SK-N-SH (cell line): ENCODE measurements around the gene ANTKMT. TPM values are rescaled to one million over a fixed set of nuclear protein-coding genes. Genes with fewer than 3 reads are reported as not detected.

Experiments
- CTCF ChIA-PET: fragments of 300-600, 350-600 bp; formaldehyde crosslinking; extraction: SDS; loops from one replicate; lab custom pipeline; 2021; lab: Yijun Ruan, JAX
- POLR2A ChIA-PET: fragments of 350-600 bp; sonication (Branson Sonifier 250); formaldehyde crosslinking; extraction: SDS; loops from one replicate; lab custom pipeline; 2020; ENCODE audit warnings: antibody characterized with exemption, inconsistent platforms; lab: Yijun Ruan, JAX
- DNase-seq: peaks from one replicate; pipeline ENCODE4 v3.0.0; 2012
- H2AFZ ChIP-seq: fragments of 200-600 bp; sonication (generic); 2 replicates; pipeline ENCODE4 v1.8.1; 2016; ENCODE audit warnings: antibody characterized with exemption, mild to moderate bottlenecking, low read depth
- H3F3A ChIP-seq: fragments of 200-600 bp; sonication (generic); replicated peaks from 2 replicates; pipeline ENCODE3; 2016; ENCODE audit warnings: antibody characterized with exemption, mild to moderate bottlenecking; ENCODE audit not compliant: insufficient read depth
- H3K27ac ChIP-seq, 2 experiments: fragments of 200-500 bp in 1 of 2; fragments of 200-600 bp in 1 of 2; sonication (Bioruptor generic) in 1 of 2; sonication (generic), shearing (Covaris generic) in 1 of 2; 2 replicates each; pipeline versions ENCODE4 v1.5.1 to v1.6.1; 2014 to 2016; ENCODE audit warnings: low read depth in 2 of 2, inconsistent platforms in 1 of 2, low read length in 1 of 2, mild to moderate bottlenecking in 1 of 2, mixed read lengths in 1 of 2
- H3K27me3 ChIP-seq: fragments of 200-600 bp; sonication (generic), shearing (Covaris generic); 2 replicates; pipeline ENCODE4 v1.6.1; 2016; ENCODE audit warnings: mixed run types; ENCODE audit not compliant: insufficient read depth
- H3K36me3 ChIP-seq, 2 experiments: fragments of 200-500 bp in 1 of 2; fragments of 200-600 bp in 1 of 2; sonication (Bioruptor generic) in 1 of 2; sonication (generic) in 1 of 2; replicated peaks in 1 of 2; 2 replicates each; pipeline versions ENCODE3 to v1.5.1; 2014 to 2016; ENCODE audit warnings: low read length in 1 of 2, mild to moderate bottlenecking in 1 of 2; ENCODE audit not compliant: insufficient read depth in 2 of 2, control insufficient read depth in 1 of 2
- H3K4me1 ChIP-seq, 2 experiments: fragments of 200-500 bp in 1 of 2; fragments of 200-600 bp in 1 of 2; sonication (Bioruptor generic) in 1 of 2; sonication (generic), shearing (Covaris generic) in 1 of 2; 2 replicates each; pipeline versions ENCODE4 v1.5.1 to v1.6.1; 2014 to 2016; ENCODE audit warnings: low read depth in 1 of 2, low read length in 1 of 2, mixed run types in 1 of 2; ENCODE audit not compliant: insufficient read depth in 2 of 2, control insufficient read depth in 1 of 2
- H3K4me2 ChIP-seq: fragments of 200-600 bp; sonication (generic), shearing (Covaris generic); 2 replicates; pipeline ENCODE4 v1.6.1; 2017; ENCODE audit warnings: mixed run types
- H3K4me3 ChIP-seq, 2 experiments: fragments of 200-500 bp in 1 of 2; fragments of 200-600 bp in 1 of 2; sonication (Bioruptor generic) in 1 of 2; sonication (generic), shearing (Covaris generic) in 1 of 2; 2 replicates each; pipeline versions ENCODE4 v1.5.1 to v1.8.1; 2014 to 2016; ENCODE audit warnings: low read depth in 2 of 2, inconsistent platforms in 1 of 2, low read length in 1 of 2, mild to moderate bottlenecking in 1 of 2, mixed read lengths in 1 of 2, moderate library complexity in 1 of 2
- H3K79me2 ChIP-seq: fragments of 200-600 bp; sonication (generic); 2 replicates; pipeline ENCODE4 v1.8.1; 2017; ENCODE audit warnings: mild to moderate bottlenecking; ENCODE audit not compliant: insufficient read depth
- H3K9ac ChIP-seq: fragments of 200-600 bp; sonication (generic); 2 replicates; pipeline ENCODE4 v1.6.1; 2017; ENCODE audit warnings: mixed run types
- H3K9me2 ChIP-seq: fragments of 200-600 bp; sonication (generic); 2 replicates; pipeline ENCODE4 v1.6.1; 2017; ENCODE audit warnings: mixed run types
- H3K9me3 ChIP-seq: fragments of 200-600 bp; sonication (generic); 2 replicates; pipeline ENCODE4 v1.6.1; 2017; ENCODE audit warnings: mixed run types, mild to moderate bottlenecking, moderate library complexity
- H4K20me1 ChIP-seq: fragments of 200-600 bp; sonication (generic); 2 replicates; pipeline ENCODE4 v1.6.1; 2017; ENCODE audit warnings: mild to moderate bottlenecking, mixed run types; ENCODE audit not compliant: insufficient read depth
- CHD2 ChIP-seq: fragments of 150-350 bp; IDR thresholded peaks from 2 replicates; pipeline ENCODE4 v1.6.1; 2018; ENCODE audit warnings: low read length; ENCODE audit not compliant: partially characterized antibody
- FOSL2 ChIP-seq: IDR thresholded peaks from 2 replicates; pipeline ENCODE4 v1.4.0; 2012; ENCODE audit warnings: low read depth, mild to moderate bottlenecking, moderate library complexity, borderline replicate concordance
- GABPA ChIP-seq: IDR thresholded peaks from 2 replicates; pipeline ENCODE4 v1.4.0; 2012; ENCODE audit warnings: low read depth, mild to moderate bottlenecking
- GATA2 ChIP-seq: sonication (generic); formaldehyde crosslinking; IDR thresholded peaks from 2 replicates; pipeline ENCODE4 v1.5.0; 2020; ENCODE audit warnings: mild to moderate bottlenecking, missing genetic modification reagents
- MXI1 ChIP-seq: IDR thresholded peaks from 2 replicates; pipeline ENCODE4 v1.6.1; 2012; ENCODE audit warnings: mild to moderate bottlenecking, low read depth, low read length, improper control_type of control experiment
- NFIC ChIP-seq: IDR thresholded peaks from 2 replicates; pipeline ENCODE4 v1.4.0; 2012; ENCODE audit warnings: borderline replicate concordance
- POLR2AphosphoS5 ChIP-seq: IDR thresholded peaks from 2 replicates; pipeline ENCODE4 v1.6.1; 2012; ENCODE audit warnings: low read depth, low read length
- SMC3 ChIP-seq: IDR thresholded peaks from 2 replicates; pipeline ENCODE4 v1.6.1; 2012; ENCODE audit warnings: low read depth, low read length, improper control_type of control experiment
- TEAD4 ChIP-seq: IDR thresholded peaks from 2 replicates; pipeline ENCODE4 v1.4.0; 2012; ENCODE audit warnings: mild to moderate bottlenecking, borderline replicate concordance; ENCODE audit not compliant: insufficient read depth
- ZBTB33 ChIP-seq: IDR thresholded peaks from 2 replicates; pipeline ENCODE4 v1.4.0; 2012; ENCODE audit warnings: low read depth, borderline replicate concordance
- WGBS: methylation state at CpG from one replicate; pipeline ENCODE4 v1.1.6; 2017; ENCODE audit warnings: low lambda C conversion rate; 5-methylcytosine and 5-hydroxymethylcytosine counted together
- polyA plus RNA-seq, 3 experiments: library from polyadenylated mRNA; depleted of rRNA; stranded (reverse); fragments of >200 nt; gene quantifications; 2 replicates each; pipeline ENCODE4 v1.2.3, GENCODE V29; 2012
- TF ChIP-seq, protein P1 (sequence below): IDR thresholded peaks from 2 replicates; pipeline ENCODE4 v1.4.0; 2012; ENCODE audit warnings: low read depth
- TF ChIP-seq, protein P2 (sequence below): fragments of 150-350 bp; IDR thresholded peaks from 2 replicates; pipeline ENCODE4 v1.6.1; 2017; ENCODE audit warnings: antibody characterized with exemption, low read length, low read depth, borderline replicate concordance
- TF ChIP-seq, protein P3 (sequence below): IDR thresholded peaks from 2 replicates; pipeline ENCODE4 v1.6.1; 2012; ENCODE audit warnings: mild to moderate bottlenecking, low read depth, low read length, moderate library complexity

The ANTKMT gene
- polyA plus RNA-seq, 1 of the 3 experiments (the other 2 are of a cell fraction), result 57.4 TPM

GRCh38 chr16:726188-726437 is 5.2 kb downstream of the ANTKMT start:
- Histone ChIP-seq H2AFZ (no peak overlapping the region), H3K9ac (no peak overlapping the region)
- CTCF ChIA-PET, result interaction anchor here (0.9 to 20.3 kb wide), 6 partner anchors 13 to 60 kb away, joined by 3 to 358 read pairs (median 4); partner anchors contain the start of genes ANTKMT, CIAO3, FBXL16 and METRN

More at GRCh38 chr16:726188-726437, 5.2 kb downstream of the ANTKMT start:
- Histone ChIP-seq H3K36me3 (peaks cover 0 to 2% of the 10 kb centered on the region in 2 experiments), H3K9me3 (no peaks in the 10 kb centered on the region), H3K4me1 (peaks cover 4 to 28% of the 10 kb centered on the region in 2 experiments; a peak in 2 of 4 replicates), H3K27me3 (no peaks in the 10 kb centered on the region), H3K4me3 (no peak overlapping the region), H4K20me1 (0 out of 2 replicates have a peak, but pooled peaks cover 14% of the 10 kb centered on the region), H3F3A (peaks cover 17% of the 10 kb centered on the region), H3K79me2 (no peaks in the 10 kb centered on the region; the same call in 1 of the 2 replicates), H3K9me2 (no peaks in the 10 kb centered on the region), H3K27ac (no peak overlapping the region; a peak in 1 of 4 replicates), H3K4me2 (peak overlapping the region; percentile 99; the same call in 1 of the 2 replicates)
- POLR2A ChIA-PET, result interaction anchor here (1.3 to 2.6 kb wide), 2 partner anchors 10 to 19 kb away, joined by 3 to 13 read pairs; partner anchors contain the start of gene METRN
- no CpG with 5 or more reads among the region's 9 CpGs for WGBS
- DNase-seq, result no peak
- no peak for TF ChIP-seq NFIC
- TF ChIP-seq GABPA, result no peak
- TF ChIP-seq CHD2, result no peak
- TF ChIP-seq, protein P1, sequence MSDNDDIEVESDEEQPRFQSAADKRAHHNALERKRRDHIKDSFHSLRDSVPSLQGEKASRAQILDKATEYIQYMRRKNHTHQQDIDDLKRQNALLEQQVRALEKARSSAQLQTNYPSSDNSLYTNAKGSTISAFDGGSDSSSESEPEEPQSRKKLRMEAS, result no peak
- TF ChIP-seq, protein P2, sequence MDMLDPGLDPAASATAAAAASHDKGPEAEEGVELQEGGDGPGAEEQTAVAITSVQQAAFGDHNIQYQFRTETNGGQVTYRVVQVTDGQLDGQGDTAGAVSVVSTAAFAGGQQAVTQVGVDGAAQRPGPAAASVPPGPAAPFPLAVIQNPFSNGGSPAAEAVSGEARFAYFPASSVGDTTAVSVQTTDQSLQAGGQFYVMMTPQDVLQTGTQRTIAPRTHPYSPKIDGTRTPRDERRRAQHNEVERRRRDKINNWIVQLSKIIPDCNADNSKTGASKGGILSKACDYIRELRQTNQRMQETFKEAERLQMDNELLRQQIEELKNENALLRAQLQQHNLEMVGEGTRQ, result no peak
- no peak for TF ChIP-seq POLR2AphosphoS5
- no peak for TF ChIP-seq TEAD4
- no peak for TF ChIP-seq MXI1
- TF ChIP-seq, protein P3, sequence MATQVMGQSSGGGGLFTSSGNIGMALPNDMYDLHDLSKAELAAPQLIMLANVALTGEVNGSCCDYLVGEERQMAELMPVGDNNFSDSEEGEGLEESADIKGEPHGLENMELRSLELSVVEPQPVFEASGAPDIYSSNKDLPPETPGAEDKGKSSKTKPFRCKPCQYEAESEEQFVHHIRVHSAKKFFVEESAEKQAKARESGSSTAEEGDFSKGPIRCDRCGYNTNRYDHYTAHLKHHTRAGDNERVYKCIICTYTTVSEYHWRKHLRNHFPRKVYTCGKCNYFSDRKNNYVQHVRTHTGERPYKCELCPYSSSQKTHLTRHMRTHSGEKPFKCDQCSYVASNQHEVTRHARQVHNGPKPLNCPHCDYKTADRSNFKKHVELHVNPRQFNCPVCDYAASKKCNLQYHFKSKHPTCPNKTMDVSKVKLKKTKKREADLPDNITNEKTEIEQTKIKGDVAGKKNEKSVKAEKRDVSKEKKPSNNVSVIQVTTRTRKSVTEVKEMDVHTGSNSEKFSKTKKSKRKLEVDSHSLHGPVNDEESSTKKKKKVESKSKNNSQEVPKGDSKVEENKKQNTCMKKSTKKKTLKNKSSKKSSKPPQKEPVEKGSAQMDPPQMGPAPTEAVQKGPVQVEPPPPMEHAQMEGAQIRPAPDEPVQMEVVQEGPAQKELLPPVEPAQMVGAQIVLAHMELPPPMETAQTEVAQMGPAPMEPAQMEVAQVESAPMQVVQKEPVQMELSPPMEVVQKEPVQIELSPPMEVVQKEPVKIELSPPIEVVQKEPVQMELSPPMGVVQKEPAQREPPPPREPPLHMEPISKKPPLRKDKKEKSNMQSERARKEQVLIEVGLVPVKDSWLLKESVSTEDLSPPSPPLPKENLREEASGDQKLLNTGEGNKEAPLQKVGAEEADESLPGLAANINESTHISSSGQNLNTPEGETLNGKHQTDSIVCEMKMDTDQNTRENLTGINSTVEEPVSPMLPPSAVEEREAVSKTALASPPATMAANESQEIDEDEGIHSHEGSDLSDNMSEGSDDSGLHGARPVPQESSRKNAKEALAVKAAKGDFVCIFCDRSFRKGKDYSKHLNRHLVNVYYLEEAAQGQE, result no peak
- TF ChIP-seq FOSL2, result no peak
- TF ChIP-seq ZBTB33, result no peak
- no peak for TF ChIP-seq GATA2 (CRISPR knock-in tag)
- TF ChIP-seq SMC3, result no peak
